C1 segment of cervical spinal cord (tissue), 14 donors: Measurements from ENCODE around the gene FABP7.
A peak's percentile ranks its signal among the peaks of the same experiment; 100 is the strongest.

ENCODE experiments used
- DNase-seq, 14 donors: peaks; one replicate each; lab custom pipeline; 2025; lab: John Stamatoyannopoulos, UW

Gene FABP7

DNA sequence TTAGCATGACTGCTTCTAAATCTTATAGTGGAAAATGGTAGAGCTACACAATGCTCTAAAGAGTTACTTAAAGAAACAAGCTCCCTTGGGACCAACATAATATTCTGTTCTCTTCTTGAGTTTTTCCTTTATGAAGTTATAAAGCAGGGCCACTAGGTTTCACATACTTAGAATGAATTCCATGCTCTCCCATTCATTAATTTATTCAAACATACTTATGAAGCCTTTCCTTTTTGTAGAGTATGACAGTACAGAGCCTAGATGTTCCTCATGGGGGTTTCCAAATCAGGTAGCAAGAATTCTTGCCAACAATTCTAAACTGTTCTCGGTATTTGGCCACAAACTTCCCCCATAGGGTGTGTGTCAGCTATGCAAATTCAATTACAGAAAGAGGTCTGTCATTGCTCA is 20.6 kb upstream of the FABP7 start:
- DNase-seq: no peak

DNA sequence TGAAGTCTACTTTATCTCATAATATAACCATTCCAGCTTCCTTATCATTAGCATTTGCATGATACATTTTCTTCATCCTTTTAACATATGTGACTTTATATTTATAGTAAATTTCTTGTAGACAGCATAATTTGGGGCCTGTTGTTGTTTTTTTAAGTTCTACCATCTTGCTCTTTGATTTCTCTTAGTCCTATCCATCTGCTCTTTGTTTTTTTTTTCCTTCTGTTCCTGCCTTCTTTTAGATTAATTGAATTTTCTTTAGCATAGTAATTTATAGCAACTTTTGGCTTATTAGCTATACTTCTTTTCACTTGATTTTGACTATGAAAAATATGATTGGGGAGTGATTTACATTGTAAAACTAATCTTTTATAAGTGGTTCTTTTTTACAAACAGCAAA is 19.2 kb upstream of the FABP7 start:
- no peak for DNase-seq

DNA sequence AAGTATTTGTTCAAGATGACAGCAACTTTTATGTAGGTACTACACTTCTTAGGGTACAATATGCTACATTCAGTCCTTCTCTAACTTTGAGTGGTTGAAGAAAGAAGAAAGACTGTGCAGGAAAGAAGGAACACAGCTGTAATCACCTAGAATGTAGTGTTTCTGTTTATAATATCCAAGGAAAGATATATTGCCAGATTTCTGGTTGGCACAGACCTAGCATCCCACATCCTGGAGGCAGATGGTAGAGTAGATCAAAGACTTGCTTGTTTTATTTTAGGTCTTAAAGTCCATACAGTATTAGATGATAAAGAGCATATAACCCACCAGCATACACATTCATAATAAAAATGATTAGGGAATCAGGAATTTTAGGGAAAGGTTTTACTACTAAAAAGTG is 13.3 kb upstream of the FABP7 start:
- DNase-seq: peak in 1 of 14 donors; percentile 38

DNA sequence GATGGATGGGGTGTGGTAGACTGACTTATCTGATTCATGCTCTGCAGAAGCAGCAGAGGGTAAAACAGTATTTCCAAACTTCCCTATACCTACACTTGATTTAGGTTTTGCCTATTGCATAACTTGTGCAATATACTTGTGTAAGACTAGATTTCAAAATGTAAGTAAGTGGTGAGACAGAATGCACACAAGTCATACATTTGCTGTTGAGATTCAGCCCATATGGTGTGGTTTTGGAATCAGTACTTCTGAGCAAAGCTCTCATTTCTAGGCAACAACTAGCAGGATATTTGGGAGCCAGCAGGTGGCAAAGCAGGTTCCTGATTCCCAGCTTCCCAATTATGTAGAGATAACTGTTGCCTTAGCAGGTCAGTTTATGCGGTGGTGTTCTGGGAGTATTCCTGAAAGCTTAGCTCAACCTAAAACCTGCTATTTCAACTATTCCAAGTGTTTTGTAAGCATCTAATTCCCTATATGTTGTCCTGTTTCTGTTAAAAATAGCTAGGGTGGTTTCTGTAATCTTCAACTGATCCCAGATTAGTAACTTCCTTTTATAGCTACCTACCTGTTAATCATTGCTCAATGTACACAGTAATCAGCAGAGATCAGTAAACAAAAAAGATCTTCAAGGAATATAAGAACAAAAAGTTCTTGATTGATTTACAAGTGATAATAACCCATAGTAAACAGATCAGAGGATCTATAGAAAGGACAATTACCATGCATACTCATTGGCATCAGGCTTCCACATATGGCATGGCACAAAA is 8.5 kb upstream of the FABP7 start:
- DNase-seq: peak in 1 of 14 donors; percentile 51

DNA sequence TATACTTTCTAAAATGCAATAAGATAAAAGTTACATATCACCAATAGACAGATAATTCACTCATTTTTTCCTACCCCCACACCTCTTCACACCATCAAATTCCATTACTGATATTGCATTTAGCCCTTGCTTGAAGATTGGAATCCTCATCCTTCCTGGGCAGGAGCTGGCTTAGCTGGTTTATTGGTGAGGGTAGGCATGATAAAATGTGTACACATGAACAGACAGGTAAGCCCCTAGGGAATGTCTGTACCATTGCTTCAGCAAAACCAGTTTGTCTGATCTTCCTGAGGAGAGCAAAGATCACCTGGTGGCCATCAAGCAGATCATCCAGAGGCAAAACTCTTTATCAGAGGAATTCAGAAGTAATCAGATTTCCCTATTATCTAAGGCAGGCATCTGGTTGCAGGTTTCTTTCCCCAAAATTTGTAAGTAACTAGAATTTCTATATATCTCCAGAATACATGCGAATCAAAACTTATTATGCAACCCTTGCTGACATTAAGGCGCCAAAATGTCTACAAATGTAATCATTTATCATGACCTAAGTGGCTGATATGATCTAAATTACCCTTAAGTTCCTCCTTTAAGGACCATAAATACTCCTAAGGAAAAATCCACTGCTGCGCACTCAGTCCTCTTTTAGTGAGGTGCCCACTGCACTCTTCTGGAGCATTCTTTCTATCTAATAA is 6.6 kb upstream of the FABP7 start:
- no peak for DNase-seq

DNA sequence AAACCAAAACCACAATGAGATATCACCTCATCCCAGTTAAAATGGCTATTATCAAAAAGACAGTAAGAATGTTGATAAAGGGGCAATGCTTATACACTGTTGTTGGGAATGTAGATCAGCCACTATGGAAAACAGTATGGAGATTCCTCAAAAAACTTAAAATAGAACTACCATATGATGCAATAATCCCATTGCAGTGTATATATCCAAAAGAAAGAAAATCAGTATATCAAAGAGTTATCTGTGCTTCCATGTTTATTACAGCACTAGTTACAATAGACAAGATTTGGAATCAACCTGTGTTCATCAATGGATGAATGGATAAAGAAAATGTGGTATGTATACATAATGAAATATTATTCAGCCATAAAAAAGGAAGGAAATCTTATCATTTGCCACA is 3.5 kb upstream of the FABP7 start:
- no peak for DNase-seq

DNA sequence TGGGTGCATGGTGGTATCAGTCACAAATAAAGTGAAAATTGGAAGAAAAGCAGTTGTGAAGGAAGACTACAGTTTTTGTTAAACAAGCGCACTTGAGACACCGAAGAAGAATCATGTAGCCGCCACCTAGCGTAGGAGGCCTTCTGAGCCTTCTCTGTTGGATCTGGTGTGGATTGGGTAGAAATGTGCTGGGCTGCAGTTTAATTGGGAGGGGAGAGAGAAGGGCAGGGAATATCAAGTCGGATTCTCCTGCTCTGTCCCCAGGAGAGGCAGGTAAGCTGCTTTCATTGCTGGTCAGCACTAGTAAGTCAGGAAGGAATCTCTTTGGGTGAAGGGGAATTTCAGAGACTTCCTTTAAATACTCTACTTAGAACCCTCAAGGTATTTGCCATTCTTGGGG is 1.2 kb upstream of the FABP7 start:
- DNase-seq: no peak

DNA sequence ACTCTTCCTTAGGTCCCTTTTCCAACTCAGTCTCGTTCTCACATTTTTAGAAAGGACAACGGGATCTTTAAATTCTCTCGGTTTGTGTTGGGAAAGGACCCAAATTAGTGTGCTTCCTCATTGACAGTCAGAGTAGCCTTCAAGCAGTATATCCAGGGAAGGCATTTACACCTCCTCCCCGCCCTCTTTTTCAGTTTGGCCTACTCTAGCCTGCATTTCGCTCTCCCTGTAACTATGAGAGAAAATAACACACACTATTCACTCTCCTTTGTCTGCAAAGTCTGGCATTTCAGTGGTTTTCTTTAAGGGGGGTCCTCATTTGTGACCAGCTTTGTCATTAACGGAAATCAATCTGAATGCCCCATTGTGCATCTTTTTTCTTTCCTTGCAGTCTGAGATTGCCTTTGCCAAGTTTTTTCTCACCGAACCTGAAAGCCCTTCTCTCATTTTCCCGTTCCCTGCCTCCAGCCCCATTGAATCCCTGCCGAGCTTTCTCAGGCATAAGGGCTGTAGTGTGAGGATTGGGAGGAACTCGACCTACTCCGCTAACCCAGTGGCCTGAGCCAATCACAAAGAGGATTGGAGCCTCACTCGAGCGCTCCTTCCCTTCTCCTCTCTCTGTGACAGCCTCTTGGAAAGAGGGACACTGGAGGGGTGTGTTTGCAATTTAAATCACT is 393 bp upstream of the FABP7 start:
- DNase-seq: peak in 10 of 14 donors; percentile 22 to 97 (median 49)

DNA sequence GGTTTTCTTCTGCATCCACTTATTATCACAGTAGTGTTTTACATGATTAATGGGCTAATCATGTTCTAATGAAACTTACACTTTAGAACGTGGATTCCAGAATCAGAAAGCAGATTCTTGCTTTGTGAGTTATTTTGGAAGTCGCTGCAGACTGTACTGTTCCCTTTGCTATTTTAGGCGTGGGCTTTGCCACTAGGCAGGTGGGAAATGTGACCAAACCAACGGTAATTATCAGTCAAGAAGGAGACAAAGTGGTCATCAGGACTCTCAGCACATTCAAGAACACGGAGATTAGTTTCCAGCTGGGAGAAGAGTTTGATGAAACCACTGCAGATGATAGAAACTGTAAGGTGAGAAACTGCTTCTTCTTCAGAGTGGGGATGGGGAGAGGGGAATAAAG is 598 bp downstream of the FABP7 start:
- peak in 1 of 14 donors; percentile 82 for DNase-seq

DNA sequence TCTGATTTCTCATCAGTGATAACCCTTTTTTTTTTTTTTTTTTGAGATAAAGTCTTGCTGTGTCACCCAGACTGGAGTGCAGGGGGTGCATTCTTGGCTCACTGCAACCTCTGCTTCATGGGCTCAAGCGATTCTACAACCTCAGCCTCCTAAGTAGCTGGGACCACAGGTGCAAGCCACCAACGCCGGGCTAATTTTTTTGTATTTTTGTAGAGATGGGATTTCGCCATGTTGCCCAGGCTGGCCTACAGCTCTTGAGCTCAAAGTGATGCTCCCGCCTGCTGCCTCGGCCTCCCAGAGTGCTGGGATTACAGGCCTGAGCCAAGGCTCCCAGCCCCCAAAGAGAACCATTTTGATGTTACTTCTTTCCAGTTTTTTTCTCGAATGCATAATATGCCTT is 2.2 kb downstream of the FABP7 start:
- DNase-seq: peak in 1 of 14 donors; percentile 59

DNA sequence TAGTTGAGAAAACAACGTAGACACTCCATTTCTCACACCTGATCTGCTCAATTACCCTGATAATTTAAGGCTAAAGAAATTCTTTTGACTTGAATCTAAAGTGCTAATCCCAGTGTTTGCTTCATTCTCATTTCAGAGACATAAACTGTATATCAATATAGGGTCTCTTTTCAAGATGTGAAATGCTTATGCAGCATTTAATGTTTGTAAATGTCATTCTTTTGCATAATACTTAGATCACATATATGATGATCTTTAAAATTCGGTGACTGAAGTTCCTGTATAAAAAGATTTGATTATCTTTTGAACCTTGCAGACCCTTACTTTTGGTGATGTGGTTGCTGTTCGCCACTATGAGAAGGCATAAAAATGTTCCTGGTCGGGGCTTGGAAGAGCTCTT is 3.9 kb downstream of the FABP7 start:
- no peak for DNase-seq

DNA sequence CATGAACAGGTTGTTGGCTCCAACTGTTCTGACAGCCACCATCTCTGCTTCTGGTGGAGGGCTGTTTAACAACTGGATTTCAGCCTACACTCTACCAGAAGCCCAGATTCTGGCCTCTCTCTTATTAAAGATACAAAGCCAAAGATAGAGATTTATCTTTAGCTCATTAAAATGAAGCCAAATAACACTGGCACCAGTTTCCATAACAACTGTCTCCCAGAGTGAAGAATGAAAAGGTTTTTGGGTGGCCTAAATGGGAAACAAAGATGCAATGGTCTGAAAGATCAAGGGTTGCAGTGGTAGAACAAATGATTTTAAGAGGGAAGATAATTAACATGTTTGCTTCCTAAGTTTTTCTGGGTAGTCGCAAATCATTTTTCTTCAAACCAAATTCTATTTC is 6.4 kb downstream of the FABP7 start:
- DNase-seq: no peak

DNA sequence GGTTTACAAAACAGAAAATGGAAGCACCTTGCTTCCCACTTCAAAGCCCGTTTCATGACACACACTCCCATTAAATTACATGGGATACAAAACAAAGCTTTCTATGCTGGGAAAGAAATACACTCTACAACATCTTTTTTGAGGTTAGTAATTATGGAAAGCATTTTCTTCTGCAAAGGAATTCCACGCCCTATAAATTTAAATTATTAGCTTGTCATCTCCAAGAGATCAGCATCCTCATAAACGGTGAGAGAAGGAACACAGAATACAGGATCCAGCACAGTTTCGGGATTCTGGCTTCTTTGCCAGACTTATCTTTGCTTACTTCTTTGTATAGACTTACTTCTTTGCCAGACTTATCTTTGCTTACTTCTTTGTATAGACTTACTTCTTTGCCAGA is 8.2 kb downstream of the FABP7 start:
- no peak for DNase-seq

DNA sequence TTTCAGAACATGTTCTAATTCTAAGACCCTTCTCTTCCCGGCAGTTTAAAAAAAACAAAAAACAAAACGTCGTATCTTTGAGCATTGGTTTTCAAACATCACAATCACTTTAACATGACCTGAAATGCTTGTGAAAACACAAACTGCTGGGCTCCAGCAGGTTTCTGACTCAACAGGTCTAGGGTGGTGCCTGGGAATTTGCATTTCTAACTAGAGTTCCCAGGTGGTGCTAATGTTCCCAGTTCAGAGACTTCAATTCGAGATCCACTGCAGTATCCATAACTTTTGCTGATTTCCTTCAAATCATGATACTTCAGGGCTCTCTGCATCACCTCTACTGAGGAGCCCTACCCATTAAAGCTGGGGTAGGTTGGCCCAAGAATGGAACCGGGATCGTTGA is 8.7 kb downstream of the FABP7 start:
- no peak for DNase-seq

DNA sequence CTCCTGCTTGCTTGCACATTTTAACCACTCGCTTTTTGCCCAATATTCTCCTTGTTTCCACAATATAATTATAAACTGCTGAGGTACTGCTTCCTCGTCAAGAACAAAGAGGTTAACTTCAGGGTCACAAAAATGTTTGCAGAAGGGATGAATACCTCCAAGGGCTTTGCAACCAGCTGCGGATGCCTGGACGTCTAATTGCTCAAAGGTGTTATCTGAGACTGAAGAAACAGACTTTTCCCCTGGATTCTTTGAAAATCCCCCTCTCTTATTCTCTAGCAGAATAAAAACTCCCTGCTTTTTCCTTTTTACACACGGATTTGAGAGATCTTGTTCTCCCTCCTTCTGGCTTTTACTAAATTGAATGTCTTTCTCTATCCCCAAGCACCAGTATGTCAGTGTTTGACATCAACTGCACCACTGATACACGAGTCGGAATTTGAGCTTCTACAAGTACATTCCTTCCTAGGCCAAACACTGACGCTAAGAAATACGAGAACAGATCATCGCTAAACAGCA is 9.2 kb downstream of the FABP7 start:
- no peak for DNase-seq

DNA sequence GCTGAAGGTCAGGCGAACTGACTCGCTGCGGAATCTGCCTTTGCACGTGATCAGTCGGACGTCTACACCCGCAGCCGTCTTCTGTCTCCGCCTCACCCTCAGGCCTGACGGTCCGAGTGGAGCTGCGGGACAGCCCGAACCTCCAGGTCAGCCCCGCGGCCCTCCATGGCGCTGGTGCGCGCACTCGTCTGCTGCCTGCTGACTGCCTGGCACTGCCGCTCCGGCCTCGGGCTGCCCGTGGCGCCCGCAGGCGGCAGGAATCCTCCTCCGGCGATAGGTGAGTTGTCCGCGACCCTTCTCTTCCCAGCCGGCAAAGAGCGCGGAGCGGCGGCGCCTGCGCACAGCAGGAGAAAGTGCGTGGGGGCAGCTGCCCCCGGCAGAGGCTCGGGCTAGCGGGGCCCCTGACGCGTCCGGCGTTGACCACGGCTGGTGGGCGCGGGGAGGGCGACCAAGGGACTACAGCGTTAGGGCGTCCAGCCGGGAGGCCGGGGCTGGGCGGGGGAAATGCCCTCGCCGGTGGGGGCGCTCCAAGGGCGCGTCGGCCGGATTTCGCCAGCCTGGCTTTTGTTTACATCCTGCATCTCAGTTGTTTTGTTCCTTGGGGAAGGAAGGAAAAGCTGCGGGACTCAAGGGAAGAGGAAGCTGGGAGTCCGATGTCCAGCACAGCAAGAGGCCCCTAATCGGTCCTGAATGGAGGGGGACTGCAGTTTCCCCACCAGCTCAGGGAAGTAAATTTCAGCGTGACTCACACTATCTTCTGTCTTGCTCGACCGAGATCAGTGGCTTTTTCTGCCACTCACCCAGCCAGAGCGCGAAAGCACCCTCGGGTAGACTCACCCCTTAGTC is 9.9 kb downstream of the FABP7 start, which contains the start of gene SMPDL3A:
Gene SMPDL3A, plus strand, starts transcription at position 77 of the 846 bp plus-strand sequence. Its CDS starts 89 bp downstream, at position 166.
- DNase-seq: peak; percentile 10 to 94 (median 86)

DNA sequence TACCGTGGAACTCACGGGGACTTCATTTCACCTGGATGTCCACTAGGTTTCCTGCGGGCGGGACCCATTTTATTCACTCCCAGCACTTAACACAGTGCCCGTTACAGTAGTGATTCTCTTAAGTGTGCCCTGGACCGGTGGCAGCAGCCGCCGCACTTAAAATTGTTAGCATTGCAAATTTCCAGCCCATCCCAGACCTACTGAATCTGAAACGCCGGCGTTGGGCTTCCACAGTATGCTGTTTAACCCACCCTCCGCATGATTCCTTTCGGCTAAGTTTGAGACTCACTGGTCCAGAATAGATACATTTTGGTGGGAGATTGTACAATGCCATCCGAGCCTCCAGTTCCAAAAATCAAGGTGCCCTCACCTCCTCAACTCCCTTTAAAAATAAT is 10.5 kb downstream of the FABP7 start:
- DNase-seq: peak in 2 of 14 donors; percentile 70 to 83

DNA sequence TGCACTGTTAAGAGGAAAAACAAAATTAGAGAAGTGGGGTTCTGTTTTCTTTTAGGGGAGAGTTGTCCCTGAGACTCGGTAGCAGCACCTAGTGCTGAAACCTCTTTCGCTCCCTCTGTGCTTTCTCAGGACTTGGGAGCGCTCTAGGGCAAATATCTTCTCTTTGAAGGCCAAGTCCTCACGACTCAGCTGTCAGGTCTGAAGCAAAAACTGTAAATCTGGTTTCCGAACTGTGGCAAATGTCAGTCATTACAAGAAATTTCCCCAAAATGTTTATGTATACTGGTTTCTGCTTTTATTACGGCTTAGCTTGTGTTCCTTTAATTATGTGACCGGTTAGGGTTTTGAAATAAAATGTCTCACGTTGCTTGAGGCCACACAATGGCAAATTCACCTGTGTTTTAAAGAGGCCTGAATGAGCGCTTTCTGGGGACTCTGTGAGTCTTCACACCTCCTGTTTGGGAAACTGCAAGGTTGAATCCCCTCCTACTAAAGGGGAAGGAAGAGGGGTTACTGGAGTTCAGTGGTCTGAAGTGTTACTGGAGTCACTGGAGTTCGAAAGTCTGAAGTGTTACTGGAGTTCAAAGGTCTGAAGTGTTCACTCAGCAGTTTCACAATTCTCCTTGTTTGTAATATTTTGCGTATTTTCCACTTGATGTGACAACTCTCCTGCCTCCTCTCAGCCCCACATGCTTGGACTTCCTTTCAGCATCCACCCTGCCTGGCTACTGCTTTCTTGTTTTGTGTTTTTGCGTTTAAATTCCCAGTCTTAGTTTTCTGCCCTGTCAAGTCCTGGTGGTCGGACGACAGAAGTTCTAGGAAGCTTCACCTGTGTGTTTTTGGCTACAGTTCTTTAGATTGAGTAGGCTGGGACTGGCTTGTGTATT is 11.2 kb downstream of the FABP7 start:
- peak in 3 of 14 donors; percentile 27 to 72 (median 69) for DNase-seq

DNA sequence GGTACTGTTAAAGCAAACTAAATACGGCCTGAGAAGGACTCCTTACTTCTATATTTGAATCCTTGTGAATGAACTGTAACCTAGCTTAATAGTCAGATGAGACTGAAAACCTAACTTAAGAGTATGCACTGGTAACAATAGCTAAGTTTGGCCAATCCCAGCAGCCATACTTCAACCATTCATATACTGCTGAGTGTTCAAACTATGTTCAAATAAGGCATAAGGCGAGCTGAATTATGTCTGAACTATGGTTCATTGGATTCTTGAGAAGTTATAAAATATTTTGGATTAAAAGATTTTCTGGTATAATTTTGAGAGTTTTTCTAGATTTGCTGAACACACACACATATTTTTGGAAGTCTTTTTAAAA is 11.8 kb downstream of the FABP7 start:
- DNase-seq: peak in 1 of 14 donors; percentile 41

DNA sequence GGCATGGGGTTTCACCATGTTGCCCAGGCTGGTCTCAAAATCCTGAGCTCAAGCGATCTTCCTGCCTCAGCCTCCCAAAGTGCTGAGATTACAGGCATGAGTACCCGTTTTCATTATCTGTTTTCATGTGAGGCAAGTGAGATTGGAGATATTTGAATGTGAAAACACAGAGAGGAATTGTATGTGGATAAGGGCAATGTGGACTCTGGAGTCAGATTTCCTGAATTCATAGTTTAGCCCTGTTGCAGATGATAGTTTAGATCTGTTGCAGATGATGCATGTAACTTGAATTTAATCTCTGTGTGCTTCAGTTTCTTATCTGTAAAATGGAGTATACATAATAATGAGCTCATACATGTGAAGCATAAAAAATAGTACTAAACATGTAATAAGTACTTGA is 13.2 kb downstream of the FABP7 start:
- no peak for DNase-seq
